Choroid plexus epithelial cell (primary cell): ENCODE results near the gene ANKRD10.

ENCODE experiments used
- DNase-seq: peaks from one replicate; pipeline ENCODE4 v3.0.0-alpha.2; 2010; ENCODE audit warnings: low read depth
- H3K4me3 ChIP-seq: 2 replicates; pipeline ENCODE4 v1.5.1; 2011; ENCODE audit warnings: low read depth, mild to moderate bottlenecking, control low read depth, low read length, moderate library complexity
- TF ChIP-seq, protein P1 (sequence below): conservative IDR thresholded peaks from 2 replicates; pipeline ENCODE4 v1.5.1; 2011; ENCODE audit warnings: low read depth, mild to moderate bottlenecking, control low read depth, inconsistent platforms, low read length, moderate library complexity

Gene ANKRD10

DNA sequence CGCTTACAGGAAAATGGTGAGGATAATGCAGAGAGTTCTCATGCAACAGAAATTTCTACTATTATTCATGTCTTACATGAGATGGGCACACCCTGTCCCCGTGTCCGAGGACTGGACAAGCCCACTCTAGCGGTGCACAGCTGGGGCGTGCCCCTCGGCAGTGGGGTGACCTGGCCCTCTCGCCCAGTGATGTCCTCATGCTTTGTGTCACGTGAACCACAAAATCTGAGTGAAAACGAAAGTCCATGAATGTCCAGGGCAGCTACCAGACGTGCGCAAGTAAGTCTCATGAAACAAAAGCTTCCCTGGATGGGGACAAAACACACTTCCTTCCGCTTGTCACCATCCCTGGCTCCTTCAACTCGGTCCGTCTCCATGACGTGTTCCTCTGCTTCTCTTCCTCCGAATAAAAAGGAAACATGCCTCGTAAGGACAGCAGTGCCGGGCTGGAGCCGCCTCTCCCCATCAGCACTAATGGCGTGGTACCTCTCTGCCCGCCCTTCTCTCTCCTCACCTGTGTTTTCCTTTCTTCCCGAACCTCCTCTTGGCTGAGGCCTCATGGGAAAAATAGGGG, 45.6 kb downstream of the ANKRD10 start:
- TF ChIP-seq, protein P1, sequence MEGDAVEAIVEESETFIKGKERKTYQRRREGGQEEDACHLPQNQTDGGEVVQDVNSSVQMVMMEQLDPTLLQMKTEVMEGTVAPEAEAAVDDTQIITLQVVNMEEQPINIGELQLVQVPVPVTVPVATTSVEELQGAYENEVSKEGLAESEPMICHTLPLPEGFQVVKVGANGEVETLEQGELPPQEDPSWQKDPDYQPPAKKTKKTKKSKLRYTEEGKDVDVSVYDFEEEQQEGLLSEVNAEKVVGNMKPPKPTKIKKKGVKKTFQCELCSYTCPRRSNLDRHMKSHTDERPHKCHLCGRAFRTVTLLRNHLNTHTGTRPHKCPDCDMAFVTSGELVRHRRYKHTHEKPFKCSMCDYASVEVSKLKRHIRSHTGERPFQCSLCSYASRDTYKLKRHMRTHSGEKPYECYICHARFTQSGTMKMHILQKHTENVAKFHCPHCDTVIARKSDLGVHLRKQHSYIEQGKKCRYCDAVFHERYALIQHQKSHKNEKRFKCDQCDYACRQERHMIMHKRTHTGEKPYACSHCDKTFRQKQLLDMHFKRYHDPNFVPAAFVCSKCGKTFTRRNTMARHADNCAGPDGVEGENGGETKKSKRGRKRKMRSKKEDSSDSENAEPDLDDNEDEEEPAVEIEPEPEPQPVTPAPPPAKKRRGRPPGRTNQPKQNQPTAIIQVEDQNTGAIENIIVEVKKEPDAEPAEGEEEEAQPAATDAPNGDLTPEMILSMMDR, result no peak
- peak overlapping the region; percentile 56 for H3K4me3 ChIP-seq
- no peak for DNase-seq

DNA sequence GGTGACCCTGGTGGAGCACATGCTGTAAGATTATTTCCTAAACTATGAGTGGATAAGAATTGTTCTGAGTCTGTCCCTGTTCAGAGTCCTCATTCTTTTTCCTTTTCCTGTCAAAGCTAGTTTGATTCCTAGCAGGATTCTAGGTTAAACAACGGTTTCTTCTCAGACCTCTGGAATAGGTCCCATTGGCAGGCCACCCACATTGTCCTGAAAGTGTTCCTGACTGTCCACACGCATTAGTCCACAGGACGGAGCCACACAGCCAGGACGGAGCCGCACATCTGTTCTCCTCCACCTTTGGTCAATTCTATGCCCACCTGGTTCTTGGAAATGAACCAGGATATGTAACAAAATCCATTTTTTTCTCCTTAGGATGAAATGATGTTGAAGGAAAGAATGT, 46.1 kb downstream of the ANKRD10 start:
- DNase-seq, result no peak
- TF ChIP-seq, protein P1, result no peak
- no peak overlapping the region for H3K4me3 ChIP-seq

DNA sequence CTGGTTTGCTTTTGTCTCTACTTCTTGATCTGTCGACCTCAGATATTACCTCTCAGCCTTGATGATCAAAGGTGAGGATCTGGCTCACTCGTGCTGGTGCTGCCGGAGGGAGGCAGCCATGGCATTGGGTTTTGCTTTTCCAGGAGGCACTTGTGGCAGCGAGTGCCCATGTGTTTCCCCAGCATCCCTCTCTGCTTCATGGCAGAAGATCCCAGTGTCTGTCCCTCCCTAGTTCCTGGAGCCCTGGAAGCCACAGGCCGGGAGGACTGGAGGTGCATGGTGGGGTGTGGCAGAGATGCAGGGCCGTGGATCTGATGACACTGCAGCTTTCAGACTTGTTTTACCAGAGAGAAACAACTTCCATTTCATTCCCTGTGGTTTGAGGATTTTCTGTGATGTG, 47.5 kb downstream of the ANKRD10 start:
- TF ChIP-seq, protein P1, result no peak
- no peak for DNase-seq
- no peak overlapping the region for H3K4me3 ChIP-seq

DNA sequence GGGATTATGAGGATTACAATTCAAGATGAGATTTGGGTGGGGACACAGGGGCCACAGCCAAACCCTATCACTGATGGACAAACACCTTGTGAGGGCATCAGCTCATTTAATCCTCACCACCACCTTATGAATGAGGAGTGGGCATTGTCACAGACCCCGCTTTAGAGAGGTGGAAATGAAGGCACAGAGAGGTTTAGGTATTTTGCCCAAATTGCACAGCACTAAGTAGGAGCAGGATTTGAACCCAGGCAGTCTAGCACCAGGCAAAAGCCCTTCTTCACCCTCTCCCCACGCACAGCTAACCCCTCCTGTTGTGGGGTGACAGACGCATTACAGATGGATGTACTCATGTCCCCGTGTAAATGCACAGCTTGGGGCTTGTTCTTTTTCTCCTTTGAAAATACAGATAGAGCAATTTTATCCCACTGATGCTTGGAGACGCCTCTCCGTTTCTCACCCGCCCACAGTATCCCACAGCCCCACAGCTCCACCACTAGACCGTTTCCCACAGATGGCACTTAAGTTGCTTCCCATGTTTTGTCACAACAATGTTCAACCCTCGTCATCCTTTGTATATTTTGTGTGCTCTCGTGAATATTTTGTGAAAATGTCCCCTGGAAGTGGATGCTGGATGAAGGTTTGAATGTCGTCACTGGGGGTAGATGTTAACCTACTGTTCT, 48.2 kb downstream of the ANKRD10 start:
- no peak overlapping the region for H3K4me3 ChIP-seq
- TF ChIP-seq, protein P1, result no peak
- no peak for DNase-seq

DNA sequence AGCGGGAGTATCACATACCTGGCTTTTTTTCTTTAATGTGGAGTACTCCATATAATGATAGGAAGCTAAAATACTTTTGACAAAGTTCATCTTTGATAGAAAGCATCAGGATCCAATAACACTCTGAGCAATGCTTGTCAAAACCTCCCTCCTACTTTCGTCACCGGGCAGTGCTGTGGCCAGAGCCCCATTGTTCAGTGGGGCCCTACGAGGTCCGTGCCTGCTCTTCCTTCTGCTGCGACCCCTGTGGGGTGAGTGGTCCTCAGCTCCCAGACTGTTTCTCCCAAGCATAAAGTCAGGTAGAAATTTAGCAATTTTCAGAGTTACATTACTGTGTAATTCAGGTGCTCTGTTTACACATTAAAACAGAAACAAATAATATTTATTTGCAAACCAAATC, 51.2 kb downstream of the ANKRD10 start:
- TF ChIP-seq, protein P1, result no peak
- DNase-seq, result no peak
- H3K4me3 ChIP-seq, result no peak overlapping the region

DNA sequence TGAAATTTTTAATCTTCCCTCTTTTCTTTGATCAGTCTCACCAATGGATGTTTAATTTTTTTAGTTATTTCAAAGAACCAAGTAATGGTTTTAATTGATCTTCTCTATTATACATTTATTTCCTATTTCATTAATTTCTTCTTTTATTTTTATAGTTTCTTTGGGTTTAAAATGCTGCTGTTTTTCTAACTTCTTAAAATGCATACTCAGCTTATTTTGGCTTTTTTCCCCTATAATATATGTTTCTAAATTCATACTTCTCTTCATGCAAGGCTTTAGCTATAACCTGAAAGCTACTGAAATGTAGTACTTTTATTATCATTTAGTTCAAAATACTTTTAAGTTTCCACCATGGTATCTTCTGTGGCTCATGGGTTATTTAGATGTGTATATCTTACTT, 53.9 kb downstream of the ANKRD10 start:
- TF ChIP-seq, protein P1, result no peak
- H3K4me3 ChIP-seq, result no peak overlapping the region
- DNase-seq, result no peak
